ENCODE results near the gene AGBL4. TPM values are rescaled to one million over a fixed set of nuclear protein-coding genes. Genes with fewer than 3 reads are reported as not detected.

AGBL4 gene
- total RNA-seq, 1 donor from 2014 or later = 3.1 TPM

GRCh38 chr1:49171941-49172593 is 851.7 kb downstream of the AGBL4 start:
- H3K27ac Mint-ChIP-seq = no peak overlapping the region
- no peaks in the 10 kb centered on the region for H3K36me3 Mint-ChIP-seq (ENCODE audit: insufficient read depth)

GRCh38 chr1:49166031-49166430 is 857.7 kb downstream of the AGBL4 start:
- H3K4me1 Mint-ChIP-seq (ENCODE audit: low read depth) = no peaks in the 10 kb centered on the region
- H3K27me3 Mint-ChIP-seq = no peaks in the 10 kb centered on the region
- H3K4me3 Mint-ChIP-seq (ENCODE audit: low read depth) = no peak overlapping the region
- no peak for DNase-seq (ENCODE audit: low spot score, unreplicated experiment)
- peaks cover 5% of the 10 kb centered on the region for H3K36me3 Mint-ChIP-seq (ENCODE audit: insufficient read depth)
- no peak for TF ChIP-seq CTCF (IDR thresholded peaks at IDR 0.05; ENCODE audit: unreplicated experiment)
- H3K27ac Mint-ChIP-seq = no peak overlapping the region
- H3K9me3 Mint-ChIP-seq (ENCODE audit: low read depth) = peaks cover 51% of the 10 kb centered on the region

More at GRCh38 chr1:49171941-49172593, 851.7 kb downstream of the AGBL4 start:
- H3K27me3 Mint-ChIP-seq = no peaks in the 10 kb centered on the region
- H3K4me1 Mint-ChIP-seq (ENCODE audit: low read depth) = no peaks in the 10 kb centered on the region
- no peak for TF ChIP-seq CTCF (IDR thresholded peaks at IDR 0.05; ENCODE audit: unreplicated experiment)
- H3K9me3 Mint-ChIP-seq (ENCODE audit: low read depth) = peaks cover 59% of the 10 kb centered on the region
- DNase-seq (ENCODE audit: low spot score, unreplicated experiment) = no peak
- no peak overlapping the region for H3K4me3 Mint-ChIP-seq (ENCODE audit: low read depth)

DNA sequence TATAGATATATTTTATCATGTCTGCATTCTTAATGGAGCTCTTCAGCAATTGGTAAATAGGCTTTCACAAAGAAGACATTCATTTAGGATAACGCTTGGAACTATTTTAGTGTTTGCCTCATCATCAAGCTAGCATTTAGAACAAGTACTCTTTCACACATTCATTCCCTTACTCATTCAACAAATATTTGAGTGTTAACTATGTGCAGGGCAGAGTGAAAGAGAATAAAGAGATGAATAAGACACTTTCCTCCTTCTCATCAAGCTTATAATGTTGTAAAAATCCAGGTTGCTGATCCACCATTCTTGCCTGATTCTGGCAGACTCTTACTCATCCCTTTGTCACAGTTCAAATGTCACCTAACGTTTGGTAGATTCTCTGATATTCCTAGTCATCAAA is 860.7 kb downstream of the AGBL4 start:
- Mint-ChIP-seq H3K4me1 (ENCODE audit: low read depth) (no peaks in the 10 kb centered on the region), H3K36me3 (ENCODE audit: insufficient read depth) (peaks cover 6% of the 10 kb centered on the region), H3K9me3 (ENCODE audit: low read depth) (peaks cover 56% of the 10 kb centered on the region), H3K27me3 (no peaks in the 10 kb centered on the region), H3K27ac (no peak overlapping the region), H3K4me3 (ENCODE audit: low read depth) (no peak overlapping the region)
- TF ChIP-seq CTCF (IDR thresholded peaks at IDR 0.05; ENCODE audit: unreplicated experiment) = no peak
- no peak for DNase-seq (ENCODE audit: low spot score, unreplicated experiment)

GRCh38 chr1:49160677-49161076 is 863.1 kb downstream of the AGBL4 start:
- Mint-ChIP-seq H3K4me3 (ENCODE audit: low read depth) (no peak overlapping the region), H3K9me3 (ENCODE audit: low read depth) (peaks cover 62% of the 10 kb centered on the region), H3K27me3 (no peaks in the 10 kb centered on the region), H3K36me3 (ENCODE audit: insufficient read depth) (peaks cover 6% of the 10 kb centered on the region), H3K4me1 (ENCODE audit: low read depth) (no peaks in the 10 kb centered on the region), H3K27ac (no peak overlapping the region)
- DNase-seq (ENCODE audit: low spot score, unreplicated experiment) = no peak
- no peak for TF ChIP-seq CTCF (IDR thresholded peaks at IDR 0.05; ENCODE audit: unreplicated experiment)

- peaks cover 52% of the 10 kb centered on the region for H3K9me3 Mint-ChIP-seq (ENCODE audit: low read depth)
- no peak for DNase-seq (ENCODE audit: low spot score, unreplicated experiment)
- H3K4me3 Mint-ChIP-seq (ENCODE audit: low read depth) = no peak overlapping the region
- no peaks in the 10 kb centered on the region for H3K4me1 Mint-ChIP-seq (ENCODE audit: low read depth)
- H3K27ac Mint-ChIP-seq = no peak overlapping the region
- no peaks in the 10 kb centered on the region for H3K27me3 Mint-ChIP-seq
- no peak for TF ChIP-seq CTCF (IDR thresholded peaks at IDR 0.05; ENCODE audit: unreplicated experiment)
- H3K36me3 Mint-ChIP-seq (ENCODE audit: insufficient read depth) = peaks cover 2% of the 10 kb centered on the region
Measured at GRCh38 chr1:49136738-49137251, 887.0 kb downstream of the AGBL4 start.
